GM12878 (cell line): Measurements from ENCODE around the gene DNAH1.

Source experiments
- BACH1 ChIP-seq: fragments of 450-650 bp; IDR thresholded peaks from 2 replicates; pipeline ENCODE4 v1.6.1; 2017; ENCODE audit warnings: mild to moderate bottlenecking, borderline replicate concordance
- CTCF ChIP-seq, 3 experiments: IDR thresholded peaks in 2 of 3; conservative IDR thresholded peaks in 1 of 3; 2 replicates each; pipeline ENCODE4 v1.5.1; 2011; ENCODE audit warnings: low read depth in 3 of 3, low read length in 3 of 3, mild to moderate bottlenecking in 3 of 3, control low read depth in 2 of 3, moderate library complexity in 2 of 3, inconsistent platforms in 1 of 3, mixed read lengths in 1 of 3; ENCODE audit not compliant: control insufficient read depth in 2 of 3, insufficient read depth in 1 of 3; ENCODE audit errors: extremely low read depth in 1 of 3
- NFYB ChIP-seq: IDR thresholded peaks from 2 replicates; pipeline ENCODE4 v1.6.1; 2011; ENCODE audit warnings: low read depth, mild to moderate bottlenecking, low read length, improper control_type of control experiment, moderate library complexity; ENCODE audit not compliant: insufficient read depth
- NR2F1 ChIP-seq: fragments of 450-650 bp; conservative IDR thresholded peaks from 2 replicates; pipeline ENCODE4 v1.6.1; 2017; ENCODE audit warnings: mild to moderate bottlenecking
- POLR2A ChIP-seq: IDR thresholded peaks from 2 replicates; pipeline ENCODE4 v1.6.1; 2011; ENCODE audit warnings: low read depth, mild to moderate bottlenecking, low read length
- POLR2AphosphoS5 ChIP-seq: IDR thresholded peaks from 2 replicates; pipeline ENCODE4 v1.6.1; 2011; ENCODE audit warnings: mild to moderate bottlenecking, low read length, inconsistent platforms
- RFX5 ChIP-seq: IDR thresholded peaks from 2 replicates; pipeline ENCODE4 v1.6.1; 2011; ENCODE audit warnings: low read depth, low read length, improper control_type of control experiment
- SMC3 ChIP-seq: IDR thresholded peaks from 2 replicates; pipeline ENCODE4 v1.6.1; 2011; ENCODE audit warnings: low read length, improper control_type of control experiment, borderline replicate concordance
- SP1 ChIP-seq: IDR thresholded peaks from one replicate; pipeline ENCODE4 v1.6.1; 2011; ENCODE audit warnings: low read depth, low read length
- TARDBP ChIP-seq: IDR thresholded peaks from 2 replicates; pipeline ENCODE4 v1.6.1; 2016; ENCODE audit warnings: borderline replicate concordance
- USF1 ChIP-seq: IDR thresholded peaks from 2 replicates; pipeline ENCODE4 v1.6.1; 2011; ENCODE audit warnings: borderline replicate concordance, low read depth, mild to moderate bottlenecking, moderate library complexity, mixed read lengths, low read length; ENCODE audit not compliant: insufficient read depth; ENCODE audit errors: extremely low read length
- ZBTB11 ChIP-seq: fragments of 450-650 bp; formaldehyde crosslinking; IDR thresholded peaks from 2 replicates; pipeline ENCODE4 v1.5.0; 2022; ENCODE audit warnings: mild to moderate bottlenecking, missing genetic modification characterization
- ZBTB33 ChIP-seq: fragments of 450-650 bp; IDR thresholded peaks from 2 replicates; pipeline ENCODE4 v1.6.1; 2017; ENCODE audit warnings: mild to moderate bottlenecking
- ZNF384 ChIP-seq: IDR thresholded peaks from 2 replicates; pipeline ENCODE4 v1.6.1; 2012; ENCODE audit warnings: low read depth, mild to moderate bottlenecking, low read length, improper control_type of control experiment, borderline replicate concordance

GRCh38 chr3:52357151-52358080 is 41.3 kb downstream of the DNAH1 start:
- TF ChIP-seq USF1: no peak
- no peak for TF ChIP-seq SP1
- TF ChIP-seq ZNF384: no peak
- TF ChIP-seq CTCF (IDR thresholded peaks at IDR 0.05 in 2 of 3, conservative IDR thresholded peaks at IDR 0.05 in 1 of 3; ENCODE audit: control insufficient read depth in 2 of 3, extremely low read depth in 1 of 3, insufficient read depth in 1 of 3, low read depth in 3 of 3, low read length in 3 of 3): no peak
- no peak for TF ChIP-seq POLR2A
- TF ChIP-seq RFX5: no peak
- no peak for TF ChIP-seq NR2F1
- TF ChIP-seq POLR2AphosphoS5: no peak
- no peak for TF ChIP-seq BACH1
- TF ChIP-seq ZBTB33: no peak
- TF ChIP-seq NFYB: no peak
- TF ChIP-seq SMC3: no peak
- no peak for TF ChIP-seq TARDBP
- TF ChIP-seq ZBTB11 (CRISPR knock-in tag): no peak
